AML-193 (cell line): ENCODE results near the gene ARG2.
A peak's percentile ranks its signal among the peaks of the same experiment; 100 is the strongest.
"Not testable (repeated sequence)": the region's sequence is repeated elsewhere in the genome, so short reads cannot be mapped to it uniquely, and the experiment has no call there.

Experiments used
- DNase-seq, 2 experiments: peaks; one replicate each; lab custom pipeline; 2025; lab: John Stamatoyannopoulos, UW

Gene ARG2

DNA sequence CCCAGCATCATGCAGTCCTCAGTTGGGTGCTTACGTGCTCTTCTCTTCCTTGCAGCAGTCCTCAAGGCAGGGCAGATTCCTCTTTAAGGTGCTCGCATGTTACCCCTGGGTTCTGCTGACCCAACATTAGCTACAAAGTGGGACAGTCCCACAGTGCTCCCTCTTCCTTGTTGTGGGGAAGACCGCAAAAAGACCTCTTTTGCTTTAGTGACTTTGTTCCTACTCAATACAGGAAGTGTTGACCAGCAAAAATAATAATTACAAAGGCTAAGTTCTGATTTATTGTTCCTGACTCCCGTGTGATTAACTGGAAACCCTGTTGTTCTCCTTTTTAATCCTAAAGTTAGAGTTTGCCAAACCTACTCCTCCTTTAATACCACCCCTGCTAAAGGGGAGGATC is 33.4 kb upstream of the ARG2 start:
- DNase-seq = no peak

DNA sequence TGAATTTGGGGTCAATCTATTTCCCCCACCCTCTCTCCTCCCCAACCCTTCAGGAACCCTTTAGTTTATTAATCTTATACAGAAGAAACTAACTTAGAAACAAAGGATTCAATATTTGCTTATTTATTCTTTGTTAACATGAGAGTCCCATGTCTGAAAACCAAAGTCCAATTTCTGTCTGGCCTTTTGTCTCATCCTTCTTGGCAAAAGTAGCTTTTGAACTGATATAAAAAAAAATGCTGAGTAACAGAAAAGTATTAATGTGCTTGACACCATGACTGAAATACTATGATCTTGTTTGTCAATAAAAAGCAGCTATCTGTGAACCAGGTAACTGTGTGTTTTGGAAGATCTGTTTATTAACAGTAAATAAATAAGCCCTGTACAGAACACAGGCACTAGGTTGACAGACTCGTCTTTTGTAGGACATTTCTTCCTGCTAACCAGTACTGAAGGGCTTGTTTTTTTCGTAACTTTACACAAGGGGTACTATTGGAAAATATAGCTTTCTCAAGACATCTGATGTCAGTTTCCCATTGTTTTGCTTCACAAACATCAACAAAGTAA is 30.4 kb upstream of the ARG2 start:
- no peak for DNase-seq

DNA sequence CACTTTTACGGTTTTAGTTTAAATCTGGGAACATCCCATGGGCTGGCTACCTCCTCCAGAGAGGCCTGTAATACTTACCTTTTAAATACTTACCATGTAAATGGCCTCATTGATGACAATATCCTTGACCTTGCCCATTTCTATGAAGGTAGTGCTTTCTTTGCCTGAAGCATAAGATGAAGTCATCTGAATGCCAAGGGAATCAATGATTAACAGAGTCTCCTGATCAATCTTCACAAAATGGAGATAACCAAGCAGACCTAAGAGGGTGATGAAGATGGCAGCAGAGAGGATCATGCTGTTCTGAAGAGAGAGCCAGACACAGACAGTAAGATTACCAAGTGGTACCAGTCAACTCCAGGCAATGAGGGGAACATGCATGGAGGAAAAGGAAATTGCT is 26.1 kb upstream of the ARG2 start:
- DNase-seq = not testable (repeated sequence)

DNA sequence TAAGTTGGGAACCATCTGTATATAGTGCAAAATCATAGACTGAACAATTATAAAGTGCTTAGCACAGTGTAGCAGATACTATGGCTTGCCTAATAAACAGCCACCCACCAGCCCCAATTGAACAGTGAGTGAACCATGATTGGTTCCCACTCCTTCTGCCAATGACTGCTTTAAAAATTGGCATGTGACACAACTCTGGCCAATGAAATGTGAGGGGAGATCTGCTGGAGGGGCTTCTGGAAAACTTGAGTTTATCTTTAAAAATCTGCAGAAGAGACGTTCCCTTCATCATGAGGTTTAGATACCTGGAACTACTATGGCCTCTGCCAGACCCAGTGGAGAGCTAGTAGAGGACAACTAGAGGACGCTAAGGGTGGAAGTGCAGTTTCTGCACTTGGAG is 24.3 kb upstream of the ARG2 start:
- no peak for DNase-seq

DNA sequence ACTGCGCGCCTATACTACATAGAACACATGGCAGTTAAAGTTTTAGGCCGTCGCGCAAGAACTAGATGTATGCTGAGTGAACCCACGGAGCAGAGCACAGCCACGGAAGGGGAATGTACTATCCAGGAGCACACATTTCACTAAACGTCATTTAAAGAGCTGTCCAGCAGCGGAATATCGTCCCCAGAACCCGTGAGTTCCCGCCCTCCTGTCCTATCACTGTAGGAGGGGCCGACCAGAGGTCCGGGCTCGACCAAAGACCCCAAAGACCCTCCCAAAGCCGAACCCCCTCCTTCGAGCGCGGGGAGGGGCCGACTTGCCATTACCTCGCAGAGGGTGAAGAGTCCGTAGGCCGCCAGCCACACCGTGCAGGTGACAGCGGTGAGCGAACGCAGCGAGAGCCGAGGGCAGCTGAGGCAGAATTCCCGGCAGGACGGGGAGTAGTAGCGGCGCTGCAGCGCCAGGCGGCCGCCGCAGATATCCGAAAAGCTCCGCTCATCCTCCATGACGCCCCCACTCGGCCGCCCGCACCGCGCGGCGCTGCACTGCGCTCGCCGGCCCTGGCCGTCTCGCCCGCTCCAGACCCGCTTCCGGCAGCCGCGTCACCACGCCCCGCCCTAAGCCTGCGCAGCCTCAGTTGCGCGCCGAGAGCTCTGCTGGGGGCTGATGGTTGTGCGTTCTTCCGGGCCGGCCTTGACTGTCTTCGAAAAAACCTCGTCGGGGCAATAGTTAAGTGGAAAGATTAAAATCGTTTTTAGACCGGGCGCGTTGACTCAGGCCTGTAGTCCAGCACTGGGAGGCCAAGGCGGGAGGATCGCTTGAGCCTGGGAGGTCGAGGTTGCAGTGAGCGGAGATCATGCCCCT is 19.8 kb upstream of the ARG2 start, which contains the start of gene PIGH:
Gene PIGH (minus strand): TSS at position 571 of the 864 bp plus-strand sequence. CDS start 65 bp downstream, at position 506.
- peak; percentile 67 to 71 for DNase-seq

- not testable (repeated sequence) for DNase-seq
These were observed 19.2 kb upstream of the ARG2 start for GRCh38 chr14:67600562-67600974.

- no peak for DNase-seq
These were observed 17.6 kb upstream of the ARG2 start for GRCh38 chr14:67602076-67602475.

- no peak for DNase-seq
These were observed 16.6 kb upstream of the ARG2 start for GRCh38 chr14:67602995-67603545.

DNA sequence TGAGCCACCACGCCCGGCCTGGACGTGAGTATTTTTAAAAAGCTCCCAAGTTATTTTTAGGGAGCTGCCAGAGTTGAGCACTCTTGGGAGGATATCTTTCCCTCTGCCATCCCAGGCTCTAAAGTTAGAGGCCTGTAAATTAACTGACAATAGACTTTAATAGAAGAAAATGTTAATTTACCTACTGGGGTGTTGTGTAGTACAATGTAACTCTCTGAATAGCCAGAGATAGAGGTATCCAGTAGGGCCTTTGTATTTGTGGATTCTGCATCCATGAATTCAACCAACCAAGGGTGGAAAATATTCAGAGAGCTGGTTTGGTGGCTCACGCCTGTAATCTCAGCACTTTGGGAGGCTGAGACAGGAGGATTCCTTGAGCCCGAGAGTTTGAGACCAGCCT is 12.1 kb upstream of the ARG2 start:
- DNase-seq = no peak

DNA sequence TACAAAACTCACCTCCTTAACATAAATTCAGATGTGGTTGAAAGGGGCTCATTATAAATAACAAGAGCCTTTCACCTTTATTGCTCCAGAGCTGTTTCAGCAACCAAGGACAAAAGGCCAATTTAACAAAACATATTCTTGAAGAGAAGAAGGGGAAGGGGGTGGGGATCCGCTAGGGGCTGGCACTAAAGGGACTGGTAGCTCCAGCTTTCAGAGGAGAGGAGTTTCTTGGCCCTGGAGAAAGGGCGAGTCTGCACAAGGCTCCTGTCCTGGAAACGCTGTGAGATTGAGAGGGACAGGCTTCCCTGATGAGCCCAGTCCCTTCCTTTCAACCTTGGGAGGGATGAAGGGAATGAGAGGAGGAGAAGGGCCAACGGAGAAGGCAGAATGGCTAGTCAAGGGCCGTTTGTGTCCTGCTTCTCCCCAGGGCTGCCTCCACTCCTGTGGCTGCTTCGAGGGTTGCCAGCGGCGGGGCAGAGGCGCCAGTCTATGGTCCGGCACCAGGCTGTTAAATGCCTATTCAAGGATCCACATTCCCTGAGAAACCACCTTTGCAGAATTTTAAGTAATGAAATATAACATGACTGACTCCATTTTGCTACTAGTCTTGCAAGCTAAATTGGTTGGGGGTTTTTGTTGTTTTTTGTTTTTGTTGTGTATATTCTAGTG is 9.9 kb upstream of the ARG2 start:
- DNase-seq = no peak

GRCh38 chr14:67610491-67610890 is 9.2 kb upstream of the ARG2 start:
- no peak for DNase-seq

DNA sequence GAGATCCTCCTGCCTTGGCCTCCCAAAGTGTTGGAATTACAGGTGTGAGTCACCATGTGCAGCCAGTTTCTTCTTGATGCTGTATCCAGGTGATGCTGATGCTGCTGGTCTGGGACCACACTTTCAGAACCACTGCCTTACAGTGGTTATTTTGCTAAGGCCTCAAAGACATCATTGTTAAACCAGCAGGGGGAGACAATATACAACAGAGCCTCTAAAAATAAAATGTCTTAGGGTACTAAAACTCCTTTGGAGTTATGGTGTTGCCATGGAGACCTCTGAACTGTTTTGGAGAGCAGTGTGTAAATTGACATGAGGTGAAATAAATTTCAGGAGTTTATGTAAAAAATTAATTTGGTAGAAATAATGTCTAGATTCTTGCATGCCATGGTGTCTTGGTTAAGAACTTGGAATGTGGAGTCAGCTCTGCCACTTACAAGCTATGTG is 1.1 kb upstream of the ARG2 start:
- peak; percentile 77 to 78 for DNase-seq

DNA sequence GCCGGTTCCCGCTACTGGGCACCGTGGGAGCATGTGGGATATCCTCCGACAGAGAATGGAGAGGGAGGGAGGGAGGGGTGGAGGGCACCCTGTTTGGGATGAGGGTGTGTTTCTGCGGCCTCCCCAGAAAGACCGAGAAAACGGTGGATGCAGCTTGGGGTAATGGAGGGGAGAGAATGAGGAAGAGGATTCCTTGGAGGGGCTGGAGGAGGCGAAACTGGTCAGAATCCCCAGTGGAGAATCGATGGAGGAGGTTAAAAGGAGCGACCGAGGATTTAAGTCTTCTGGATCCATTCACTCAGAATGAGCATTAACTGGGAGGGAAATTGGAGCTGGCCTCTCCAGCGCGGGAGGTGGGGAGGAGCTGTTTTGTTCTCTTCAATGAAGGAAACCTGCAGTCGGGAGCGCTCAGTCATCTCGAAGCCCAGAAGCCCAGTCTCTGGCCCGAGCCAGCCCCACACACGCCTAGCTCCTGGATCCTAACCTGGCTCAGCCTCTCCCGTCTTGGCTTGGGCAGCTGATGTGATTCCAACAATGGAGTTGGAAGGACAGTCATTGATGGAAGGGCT is 581 bp downstream of the ARG2 start:
- no peak for DNase-seq

GRCh38 chr14:67622675-67623074 is 3.0 kb downstream of the ARG2 start:
- no peak for DNase-seq

DNA sequence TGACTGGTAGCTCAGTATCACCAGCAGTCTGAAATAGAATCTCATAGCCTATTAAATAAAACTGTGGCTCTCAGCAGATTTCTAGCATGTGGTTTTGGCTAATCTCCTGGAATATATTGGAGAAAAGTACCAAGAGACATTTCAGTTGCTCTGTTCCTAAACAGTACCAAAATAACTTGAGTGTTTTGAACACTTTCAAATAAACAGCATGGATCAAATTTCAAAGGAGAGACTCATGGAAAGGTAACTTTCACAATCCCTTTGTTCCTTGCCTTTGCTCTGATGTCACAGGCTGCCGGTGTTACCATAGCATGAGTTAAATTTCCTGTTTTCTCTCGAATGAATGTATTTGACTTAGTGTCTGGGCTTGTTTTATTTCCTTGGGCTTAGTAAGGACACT is 3.4 kb downstream of the ARG2 start:
- no peak for DNase-seq

GRCh38 chr14:67626131-67626530 is 6.4 kb downstream of the ARG2 start:
- DNase-seq = not testable (repeated sequence)

GRCh38 chr14:67627519-67627918 is 7.8 kb downstream of the ARG2 start:
- DNase-seq = no peak

DNA sequence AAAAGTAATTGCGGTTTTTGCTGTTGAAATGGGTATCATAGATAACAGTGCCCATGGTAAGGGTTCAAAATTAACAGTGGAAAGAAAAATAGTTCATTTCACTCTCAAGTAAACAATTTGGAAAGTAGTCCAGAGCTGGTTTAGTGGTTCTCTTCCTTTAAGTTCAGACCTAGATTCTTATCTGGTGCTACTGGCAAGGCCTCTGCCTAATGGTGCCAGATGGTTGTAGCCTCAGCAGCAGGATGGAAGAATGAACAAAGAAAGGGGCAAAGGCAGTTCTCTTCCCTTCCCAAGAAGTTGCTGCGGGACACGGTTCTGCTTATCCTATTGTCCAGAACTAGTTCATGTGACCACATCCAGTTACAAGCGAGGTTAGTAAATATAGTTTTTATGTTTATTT is 10.5 kb downstream of the ARG2 start:
- DNase-seq = no peak

DNA sequence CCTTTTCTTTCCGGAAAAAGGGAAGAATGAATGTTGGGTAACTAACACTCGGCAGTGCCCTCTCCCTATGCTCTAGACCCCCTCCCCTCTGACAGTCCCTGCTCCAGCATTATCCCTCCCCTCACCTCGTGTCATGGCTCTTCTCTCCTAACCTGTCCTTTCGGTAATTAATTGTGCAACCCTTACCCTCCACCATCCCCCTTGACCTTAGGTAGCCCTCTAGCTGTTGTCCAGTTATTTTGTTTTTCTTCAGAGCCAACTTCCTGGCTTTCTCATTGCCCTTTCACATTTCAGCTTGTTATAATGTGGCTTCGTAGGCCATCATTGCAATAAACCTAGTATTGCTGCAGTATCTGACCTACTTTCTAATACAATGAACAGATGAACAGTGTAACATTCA is 11.2 kb downstream of the ARG2 start:
- DNase-seq = no peak

DNA sequence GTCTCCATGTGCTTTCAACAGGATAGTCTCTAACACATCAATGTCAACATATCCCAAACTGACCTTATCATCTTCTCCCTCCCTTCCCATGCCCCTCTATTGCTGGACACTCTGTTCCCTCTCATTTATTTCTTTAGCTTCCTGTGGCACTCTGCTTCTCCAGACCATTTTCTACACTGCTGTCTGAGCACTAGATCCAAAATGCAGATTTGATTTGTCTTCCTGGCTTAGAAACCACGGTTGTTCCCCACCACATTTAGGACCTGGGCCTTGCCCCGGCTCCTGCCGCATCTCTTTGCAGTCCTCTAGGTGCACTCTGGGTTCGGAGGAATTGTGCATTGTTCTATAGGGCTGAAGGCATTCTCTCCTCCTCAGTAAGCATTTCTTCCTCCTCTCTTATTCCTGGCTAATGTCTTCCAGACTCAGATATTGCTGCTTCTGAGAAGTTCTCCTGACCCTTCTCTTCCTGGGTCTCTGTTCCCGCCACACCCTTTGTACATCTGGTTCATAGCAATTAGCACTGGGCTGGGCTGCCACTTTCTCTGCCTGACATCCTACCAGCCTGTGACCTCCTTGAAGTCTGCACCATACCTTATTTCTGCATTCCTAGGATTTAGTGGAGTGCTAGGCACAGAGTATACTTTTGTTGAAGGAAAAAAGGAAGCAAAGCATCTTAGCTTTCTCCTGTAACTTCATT is 13.9 kb downstream of the ARG2 start:
- DNase-seq = no peak

- DNase-seq = no peak
These were observed 16.7 kb downstream of the ARG2 start for GRCh38 chr14:67636361-67636919.
